ENCODE results near the gene BMP2K. TPM values are rescaled to one million over a fixed set of nuclear protein-coding genes. Genes with fewer than 3 reads are reported as not detected.

The BMP2K gene
- polyA plus RNA-seq, 3 donors from 2014 or later = 0.93 to 3.0 (median 1.3) TPM

GRCh38 chr4:78922207-78922606, 146.1 kb downstream of the BMP2K start:
- Mint-ChIP-seq H3K27me3 (ENCODE audit: low read depth in 3 of 3) (no peaks in the 10 kb centered on the region), H3K36me3 (peaks cover 9 to 44% (median 13%) of the 10 kb centered on the region in 3 donors), H3K27ac (no peak overlapping the region), H3K4me3 (no peak overlapping the region), H3K4me1 (peaks cover 0 to 6% of the 10 kb centered on the region in 2 donors), H3K9me3 (no peaks in the 10 kb centered on the region)
- DNase-seq = no peak

- H3K4me3 Mint-ChIP-seq = no peak overlapping the region
- H3K9me3 Mint-ChIP-seq = no peaks in the 10 kb centered on the region
- H3K4me1 Mint-ChIP-seq = peaks cover 0 to 6% of the 10 kb centered on the region in 2 donors
- H3K36me3 Mint-ChIP-seq = peaks cover 13 to 44% (median 13%) of the 10 kb centered on the region in 3 donors
- H3K27me3 Mint-ChIP-seq (ENCODE audit: low read depth in 3 of 3) = no peaks in the 10 kb centered on the region
- no peak for DNase-seq
- H3K27ac Mint-ChIP-seq = peak overlapping the region in 1 of 6 donors; percentile 2
Measured at GRCh38 chr4:78923464-78924312, 147.5 kb downstream of the BMP2K start.

- peaks cover 21 to 45% (median 24%) of the 10 kb centered on the region in 3 donors for H3K36me3 Mint-ChIP-seq
- peaks cover 0 to 6% of the 10 kb centered on the region in 2 donors for H3K4me1 Mint-ChIP-seq
- H3K9me3 Mint-ChIP-seq = no peaks in the 10 kb centered on the region
- no peak for DNase-seq
- H3K4me3 Mint-ChIP-seq = no peak overlapping the region
- H3K27me3 Mint-ChIP-seq (ENCODE audit: low read depth in 3 of 3) = no peaks in the 10 kb centered on the region
- H3K27ac Mint-ChIP-seq = peak overlapping the region in 1 of 6 donors; percentile 26
Measured at GRCh38 chr4:78926826-78927225, 150.7 kb downstream of the BMP2K start.

- H3K9me3 Mint-ChIP-seq = no peaks in the 10 kb centered on the region
Measured at GRCh38 chr4:78928835-78929234, 152.7 kb downstream of the BMP2K start.

GRCh38 chr4:78930016-78930629, 154.0 kb downstream of the BMP2K start:
- no peaks in the 10 kb centered on the region for H3K27me3 Mint-ChIP-seq (ENCODE audit: low read depth in 3 of 3)
- H3K9me3 Mint-ChIP-seq = no peaks in the 10 kb centered on the region
- peaks cover 24 to 38% (median 24%) of the 10 kb centered on the region in 3 donors for H3K36me3 Mint-ChIP-seq
- no peaks in the 10 kb centered on the region for H3K4me1 Mint-ChIP-seq
- DNase-seq = no peak
- H3K27ac Mint-ChIP-seq = no peak overlapping the region
- no peak overlapping the region for H3K4me3 Mint-ChIP-seq

More at GRCh38 chr4:78928835-78929234, 152.7 kb downstream of the BMP2K start:
- no peak overlapping the region for H3K4me3 Mint-ChIP-seq
- H3K36me3 Mint-ChIP-seq = peaks cover 24 to 40% (median 28%) of the 10 kb centered on the region in 3 donors
- DNase-seq = no peak
- H3K27me3 Mint-ChIP-seq (ENCODE audit: low read depth in 3 of 3) = no peaks in the 10 kb centered on the region
- H3K4me1 Mint-ChIP-seq = peaks cover 0 to 1% of the 10 kb centered on the region in 2 donors
- no peak overlapping the region for H3K27ac Mint-ChIP-seq

- peaks cover 0 to 2% (median 0%) of the 10 kb centered on the region in 3 donors for H3K27me3 Mint-ChIP-seq (ENCODE audit: low read depth in 3 of 3)
- H3K27ac Mint-ChIP-seq = no peak overlapping the region
- DNase-seq = no peak
- peaks cover 18 to 36% of the 10 kb centered on the region in 2 donors for H3K4me1 Mint-ChIP-seq
- H3K36me3 Mint-ChIP-seq = peaks cover 0 to 7% (median 4%) of the 10 kb centered on the region in 3 donors
- H3K9me3 Mint-ChIP-seq = no peaks in the 10 kb centered on the region
- H3K4me3 Mint-ChIP-seq = peak overlapping the region in 1 of 5 donors; percentile 1
Measured at GRCh38 chr4:78936989-78937388, 160.8 kb downstream of the BMP2K start.

GRCh38 chr4:78937837-78938236, 161.7 kb downstream of the BMP2K start:
- Mint-ChIP-seq H3K27ac (peak overlapping the region in 2 of 6 donors; percentile 47 to 65), H3K4me1 (peaks cover 18 to 36% of the 10 kb centered on the region in 2 donors), H3K36me3 (peaks cover 0 to 7% (median 0%) of the 10 kb centered on the region in 3 donors), H3K9me3 (no peaks in the 10 kb centered on the region), H3K27me3 (ENCODE audit: low read depth in 3 of 3) (peaks cover 0 to 2% (median 0%) of the 10 kb centered on the region in 3 donors), H3K4me3 (peak overlapping the region; percentile 22 to 93 (median 69))
- DNase-seq = no peak

- peak overlapping the region; percentile 90 to 96 (median 93) for H3K4me3 Mint-ChIP-seq
- no peak for DNase-seq
- peaks cover 0 to 4% (median 0%) of the 10 kb centered on the region in 3 donors for H3K27me3 Mint-ChIP-seq (ENCODE audit: low read depth in 3 of 3)
- peak overlapping the region; percentile 77 to 94 (median 86) for H3K27ac Mint-ChIP-seq
- H3K4me1 Mint-ChIP-seq = peaks cover 18 to 36% of the 10 kb centered on the region in 2 donors
- peaks cover 0 to 2% (median 0%) of the 10 kb centered on the region in 3 donors for H3K36me3 Mint-ChIP-seq
- no peaks in the 10 kb centered on the region for H3K9me3 Mint-ChIP-seq
Measured at GRCh38 chr4:78938474-78938867, 162.3 kb downstream of the BMP2K start.

- Mint-ChIP-seq H3K27ac (peak within 1 kb of the TSS; percentile 77 to 94 (median 86)), H3K4me3 (peak within 1 kb of the TSS; percentile 90 to 96 (median 93)), H3K4me1 (peaks cover 18 to 36% of the 10 kb centered on the region in 2 donors), H3K27me3 (ENCODE audit: low read depth in 3 of 3) (peaks cover 0 to 4% (median 2%) of the 10 kb centered on the region in 3 donors), H3K36me3 (no peaks in the 10 kb centered on the region), H3K9me3 (no peaks in the 10 kb centered on the region)
- peak; percentile 81 to 85 (median 84) for DNase-seq
Measured at GRCh38 chr4:78938868-78939666, 162.9 kb downstream of the BMP2K start, which contains the start of gene PAQR3. Gene PAQR3 (minus strand): TSS chr4:78939438. CDS start chr4:78939224, 214 bp downstream.

- H3K27ac Mint-ChIP-seq = peak overlapping the region; percentile 31 to 80 (median 57)
- peaks cover 18 to 36% of the 10 kb centered on the region in 2 donors for H3K4me1 Mint-ChIP-seq
- no peaks in the 10 kb centered on the region for H3K9me3 Mint-ChIP-seq
- H3K27me3 Mint-ChIP-seq (ENCODE audit: low read depth in 3 of 3) = peaks cover 2 to 4% (median 3%) of the 10 kb centered on the region in 3 donors
- peak overlapping the region; percentile 82 to 86 (median 83) for H3K4me3 Mint-ChIP-seq
- no peak for DNase-seq
- no peaks in the 10 kb centered on the region for H3K36me3 Mint-ChIP-seq
Measured at GRCh38 chr4:78939667-78940008, 163.5 kb downstream of the BMP2K start.

GRCh38 chr4:78940752-78941151, 164.6 kb downstream of the BMP2K start:
- Mint-ChIP-seq H3K4me3 (no peak overlapping the region), H3K27me3 (ENCODE audit: low read depth in 3 of 3) (peaks cover 3 to 6% (median 5%) of the 10 kb centered on the region in 3 donors), H3K36me3 (no peaks in the 10 kb centered on the region), H3K4me1 (peaks cover 18 to 34% of the 10 kb centered on the region in 2 donors), H3K9me3 (no peaks in the 10 kb centered on the region), H3K27ac (no peak overlapping the region)
- no peak for DNase-seq

GRCh38 chr4:78944381-78944780, 168.2 kb downstream of the BMP2K start:
- no peaks in the 10 kb centered on the region for H3K9me3 Mint-ChIP-seq
- no peak overlapping the region for H3K27ac Mint-ChIP-seq
- no peak for DNase-seq
- no peak overlapping the region for H3K4me3 Mint-ChIP-seq
- H3K4me1 Mint-ChIP-seq = peaks cover 6% of the 10 kb centered on the region in 2 donors
- no peaks in the 10 kb centered on the region for H3K36me3 Mint-ChIP-seq
- H3K27me3 Mint-ChIP-seq (ENCODE audit: low read depth in 3 of 3) = peaks cover 8 to 17% (median 11%) of the 10 kb centered on the region in 3 donors

- Mint-ChIP-seq H3K27me3 (ENCODE audit: low read depth in 3 of 3) (peaks cover 8 to 17% (median 11%) of the 10 kb centered on the region in 3 donors), H3K27ac (no peak overlapping the region), H3K36me3 (no peaks in the 10 kb centered on the region), H3K4me1 (no peaks in the 10 kb centered on the region), H3K4me3 (no peak overlapping the region), H3K9me3 (no peaks in the 10 kb centered on the region)
- no peak for DNase-seq
Measured at GRCh38 chr4:78945651-78946179, 169.6 kb downstream of the BMP2K start.

Measured in immature natural killer cell (primary cell).